ENCODE results near the gene SLX4IP.

GRCh38 chr20:10432079-10432478, 3.0 kb upstream of the SLX4IP start:
- TF ChIP-seq POLR2AphosphoS5 (IDR thresholded peaks at IDR 0.05; ENCODE audit: low read depth, low read length) (no peak), JUND (IDR thresholded peaks at IDR 0.05) (no peak)

Measured in HCT116 (cell line).